K562 (cell line): Measurements from ENCODE around the gene MBOAT1. TPM values are rescaled to one million over a fixed set of nuclear protein-coding genes. Genes with fewer than 3 reads are reported as not detected.

Source experiments
- ATAC-seq: fragments of 200-7000 bp; cut with Tn5 transposase; 3 replicates; pipeline ENCODE4 v1.9.1; 2020; ENCODE audit warnings: moderate library complexity
- BruUV-seq: library from RNA; stranded (reverse); fragments of 400-500 nt; replicated peaks from 2 replicates; lab custom pipeline; 2021; lab: Mats Ljungman, UMichigan
- CTCF ChIA-PET: fragments of 300-600 bp; formaldehyde crosslinking; extraction: SDS; loops from one replicate; lab custom pipeline; 2021; ENCODE audit warnings: low intra/inter-chr PET ratio; lab: Yijun Ruan, JAX
- POLR2A ChIA-PET: fragments of 300-600, 350-650 bp; sonication (Branson Sonifier 250); formaldehyde crosslinking; extraction: SDS; loops from one replicate; lab custom pipeline; 2021; ENCODE audit warnings: antibody characterized with exemption, inconsistent platforms; lab: Yijun Ruan, JAX
- DNase-seq, 4 experiments: peaks; one replicate each; pipeline versions ENCODE4 v3.0.0 to v3.0.0-alpha.2; 2011 to 2018; ENCODE audit warnings: low spot score in 3 of 4, mixed read lengths in 3 of 4; ENCODE audit errors: extremely low read depth in 1 of 4
- FAIRE-seq: peaks from 2 replicates; lab custom pipeline; 2011; peaks lifted over from hg19 to GRCh38; lab: Jason Lieb, UNC
- H2AFZ ChIP-seq: 2 replicates; pipeline ENCODE4 v1.6.0; 2011; ENCODE audit warnings: low read depth, low read length, control low read depth, inconsistent platforms
- H3K27ac ChIP-seq: fragments of 200-600 bp; 3 replicates; pipeline ENCODE4 v1.8.0; 2011; ENCODE audit warnings: low read depth, mild to moderate bottlenecking, control low read depth, inconsistent platforms, low read length, moderate library complexity, mixed read lengths; ENCODE audit errors: extremely low read depth
- H3K27me3 ChIP-seq, 2 experiments: fragments of 300-600 bp in 1 of 2; 2 replicates in 1 of 2; 3 replicates in 1 of 2; pipeline versions ENCODE4 v1.6.0 to v1.8.0; 2011; ENCODE audit warnings: inconsistent platforms in 2 of 2, low read length in 2 of 2, mild to moderate bottlenecking in 1 of 2, mixed read lengths in 1 of 2, moderate library complexity in 1 of 2; ENCODE audit not compliant: control insufficient read depth in 2 of 2, insufficient read depth in 2 of 2
- H3K36me3 ChIP-seq: fragments of 300-600 bp; 3 replicates; pipeline ENCODE4 v1.8.0; 2011; ENCODE audit warnings: mild to moderate bottlenecking, low read length, inconsistent platforms; ENCODE audit not compliant: control insufficient read depth, insufficient read depth
- H3K4me1 ChIP-seq, 2 experiments: fragments of 200-600 bp in 1 of 2; replicated peaks in 1 of 2; 2 replicates in 1 of 2; 3 replicates in 1 of 2; pipeline versions ENCODE4 v1.5.1 to v1.8.0; 2011; ENCODE audit warnings: inconsistent platforms in 2 of 2, low read length in 2 of 2, mild to moderate bottlenecking in 1 of 2, mixed read lengths in 1 of 2, moderate library complexity in 1 of 2; ENCODE audit not compliant: control insufficient read depth in 2 of 2, insufficient read depth in 2 of 2
- H3K4me2 ChIP-seq: 2 replicates; pipeline ENCODE4 v1.6.1; 2011; ENCODE audit warnings: low read length, control low read depth, inconsistent platforms, mixed read lengths; ENCODE audit not compliant: insufficient read depth
- H3K4me3 ChIP-seq: fragments of 200-600 bp; sonication (generic), shearing (Covaris generic); 2 replicates; pipeline ENCODE4 v1.5.1; 2016; ENCODE audit warnings: control low read depth, inconsistent platforms
- H3K79me2 ChIP-seq: fragments of 200-600 bp; 3 replicates; pipeline ENCODE4 v1.8.0; 2011; ENCODE audit warnings: low read length, inconsistent platforms; ENCODE audit not compliant: control insufficient read depth, insufficient read depth
- H3K9ac ChIP-seq, 2 experiments: 2 replicates each; pipeline versions ENCODE4 v1.6.0 to v1.6.1; 2011; ENCODE audit warnings: low read depth in 2 of 2, low read length in 2 of 2, control low read depth in 1 of 2, inconsistent platforms in 1 of 2, mild to moderate bottlenecking in 1 of 2, mixed read lengths in 1 of 2; ENCODE audit not compliant: insufficient read depth in 1 of 2
- H3K9me1 ChIP-seq: one replicate; pipeline ENCODE4 v1.6.0; 2011; ENCODE audit warnings: inconsistent platforms, mild to moderate bottlenecking, low read length, moderate library complexity; ENCODE audit not compliant: control insufficient read depth, insufficient read depth
- H3K9me3 ChIP-seq: replicated peaks from 2 replicates; pipeline ENCODE4 v1.5.1; 2011; ENCODE audit warnings: low read depth, low read length, inconsistent platforms; ENCODE audit not compliant: control insufficient read depth, insufficient read depth
- H4K20me1 ChIP-seq: replicated peaks from 2 replicates; pipeline ENCODE4 v1.6.1; 2011; ENCODE audit warnings: low read length, inconsistent platforms, mixed read lengths; ENCODE audit not compliant: control insufficient read depth, insufficient read depth
- ARNT ChIP-seq, 2 experiments: fragments of 450-650 bp; IDR thresholded peaks; 2 replicates each; pipeline ENCODE4 v1.6.1; 2016; ENCODE audit warnings: mild to moderate bottlenecking in 1 of 2
- FOXK2 ChIP-seq, 2 experiments: fragments of 450-650 bp; IDR thresholded peaks in 1 of 2; conservative IDR thresholded peaks in 1 of 2; 2 replicates each; pipeline ENCODE4 v1.6.1; 2016; ENCODE audit warnings: low read depth in 2 of 2, mild to moderate bottlenecking in 1 of 2
- HNRNPLL ChIP-seq: fragments of 200-400 bp; formaldehyde crosslinking; IDR thresholded peaks from 2 replicates; pipeline ENCODE4 v1.6.1; 2017; ENCODE audit warnings: low read length, low read depth, mild to moderate bottlenecking; ENCODE audit not compliant: poor library complexity, severe bottlenecking
- MAFG ChIP-seq: fragments of 450-650 bp; conservative IDR thresholded peaks from 2 replicates; pipeline ENCODE4 v1.6.1; 2016; ENCODE audit warnings: missing genetic modification characterization, missing compliant biosample characterization
- NR2C2 ChIP-seq, 2 experiments: fragments of 200-800 bp in 1 of 2; sonication (Bioruptor generic) in 1 of 2; sonication (generic) in 1 of 2; formaldehyde crosslinking in 1 of 2; IDR thresholded peaks; 2 replicates each; pipeline versions ENCODE4 v1.6.1 to v1.8.0; 2016 to 2022; ENCODE audit warnings: mild to moderate bottlenecking in 1 of 2, missing compliant biosample characterization in 1 of 2, missing genetic modification characterization in 1 of 2, missing genetic modification reagents in 1 of 2
- RBM17 ChIP-seq: fragments of 200-400 bp; formaldehyde crosslinking; IDR thresholded peaks from 2 replicates; pipeline ENCODE4 v1.6.1; 2017; ENCODE audit warnings: low read depth, mild to moderate bottlenecking, low read length, borderline replicate concordance
- SRSF3 ChIP-seq: fragments of 200-400 bp; formaldehyde crosslinking; IDR thresholded peaks from 2 replicates; pipeline ENCODE4 v1.6.1; 2016; ENCODE audit warnings: mild to moderate bottlenecking, low read length, moderate library complexity; ENCODE audit not compliant: insufficient read depth
- TBP ChIP-seq: optimal IDR thresholded peaks from 2 replicates; pipeline ENCODE3; 2011; ENCODE audit warnings: low read depth, low read length, improper control_type of control experiment
- ZNF165 ChIP-seq: fragments of 250-450 bp; sonication (Bioruptor Pico); IDR thresholded peaks from 2 replicates; pipeline ENCODE4 v1.4.0; 2020; ENCODE audit warnings: borderline replicate concordance
- ZNF232 ChIP-seq: sonication (generic); formaldehyde crosslinking; IDR thresholded peaks from 2 replicates; pipeline ENCODE4 v1.8.0; 2022; ENCODE audit warnings: mild to moderate bottlenecking, missing genetic modification reagents
- ZNF561 ChIP-seq: fragments of 450-650 bp; formaldehyde crosslinking; conservative IDR thresholded peaks from 2 replicates; pipeline ENCODE4 v1.4.0; 2020; ENCODE audit warnings: mild to moderate bottlenecking, moderate library complexity
- ZNF57 ChIP-seq: fragments of 450-650 bp; formaldehyde crosslinking; IDR thresholded peaks from 2 replicates; pipeline ENCODE4 v1.4.0; 2020; ENCODE audit warnings: mild to moderate bottlenecking, moderate library complexity
- WGBS: fragments of 100-300 bp; shearing (Covaris generic); methylation state at CpG from one replicate; pipeline ENCODE4 v1.1.6; 2016; ENCODE audit warnings: low coverage, mixed read lengths; ENCODE audit not compliant: insufficient coverage; ENCODE audit errors: missing lambda C conversion rate; 5-methylcytosine and 5-hydroxymethylcytosine counted together
- in situ Hi-C: fragments of 300-500 bp; cut with MboI; formaldehyde crosslinking; loops from 4 replicates; pipeline ENCODE4 v1.15.0; 2018; ENCODE audit warnings: inconsistent platforms, mixed read lengths
- intact Hi-C: fragments of 100-400 bp; cut with micrococcal nuclease; formaldehyde crosslinking; loops from 2 replicates; pipeline ENCODE4 v1.14.2; 2022
- polyA plus RNA-seq, 8 experiments: library from polyadenylated mRNA; depleted of rRNA in 4 of 8; stranded (reverse) in 5 of 8; unstranded in 3 of 8; fragments of >200 nt; fragmentation: Nextera tagmentation in 2 of 8; fragmentation: Illumina TruSeq in 1 of 8; extraction: Ambion mirVana in 2 of 8; extraction: Trizol in 1 of 8; gene quantifications; 2 replicates each; pipeline versions ENCODE4 v1.2.1 to v1.2.3, GENCODE V29; 2011 to 2014; ENCODE audit warnings: inconsistent platforms in 1 of 8, missing spikeins in 1 of 8
- total RNA-seq, 7 experiments: library from RNA; depleted of rRNA in 6 of 7; stranded (reverse); fragments of >200 nt in 6 of 7; fragmentation: Illumina TruSeq in 2 of 7; extraction: Trizol in 2 of 7; gene quantifications; 2 replicates each; pipeline versions ENCODE4 v1.2.1 to v1.2.3, GENCODE V29; 2011 to 2021; ENCODE audit warnings: low replicate concordance in 1 of 7
- TF ChIP-seq, protein P1 (sequence below): fragments of 250-450 bp; sonication (Bioruptor Pico); IDR thresholded peaks from 2 replicates; pipeline ENCODE4 v1.9.0; 2021; ENCODE audit warnings: mild to moderate bottlenecking, inconsistent platforms
- TF ChIP-seq, protein P2 (sequence below): fragments of 450-650 bp; formaldehyde crosslinking; IDR thresholded peaks from 2 replicates; pipeline ENCODE4 v1.4.0; 2020; ENCODE audit warnings: mild to moderate bottlenecking
- TF ChIP-seq, protein P3 (sequence below): fragments of 150-350 bp; conservative IDR thresholded peaks from 2 replicates; pipeline ENCODE4 v1.6.1; 2014; ENCODE audit warnings: low read length

The MBOAT1 gene
- total and polyA plus RNA-seq, 9 of the 15 experiments (the other 6 are each of a cell fraction or from before 2014, with no cell fraction given), result 0.13 to 16.5 (median 10.3) TPM

DNA sequence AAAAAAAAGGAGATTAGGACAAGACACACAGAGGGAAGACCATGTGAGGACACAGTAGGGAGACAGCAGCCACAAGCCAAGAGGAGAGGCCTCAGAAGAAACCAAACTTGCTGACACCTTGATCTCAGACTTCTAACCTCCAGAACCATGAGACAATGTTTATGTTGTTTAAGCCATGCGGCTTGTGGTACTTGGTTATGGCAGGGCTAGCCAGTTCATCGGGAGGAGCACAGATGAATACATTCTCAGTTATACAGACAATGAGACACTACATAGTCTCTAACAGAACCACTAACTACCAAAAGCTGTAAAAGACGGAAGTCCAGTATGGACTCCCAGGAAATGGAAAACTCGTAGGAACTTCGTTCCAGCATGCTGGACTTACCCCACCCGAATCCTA is 116.8 kb downstream of the MBOAT1 start (continued):
- TF ChIP-seq ZNF165 (CRISPR knock-in tag) (no peak), MAFG (tag) (no peak), NR2C2 (CRISPR knock-in tag; IDR thresholded peaks at IDR 0.05) (no peak), NR2C2 (tag; IDR thresholded peaks at IDR 0.05) (no peak)
- TF ChIP-seq, protein P1, sequence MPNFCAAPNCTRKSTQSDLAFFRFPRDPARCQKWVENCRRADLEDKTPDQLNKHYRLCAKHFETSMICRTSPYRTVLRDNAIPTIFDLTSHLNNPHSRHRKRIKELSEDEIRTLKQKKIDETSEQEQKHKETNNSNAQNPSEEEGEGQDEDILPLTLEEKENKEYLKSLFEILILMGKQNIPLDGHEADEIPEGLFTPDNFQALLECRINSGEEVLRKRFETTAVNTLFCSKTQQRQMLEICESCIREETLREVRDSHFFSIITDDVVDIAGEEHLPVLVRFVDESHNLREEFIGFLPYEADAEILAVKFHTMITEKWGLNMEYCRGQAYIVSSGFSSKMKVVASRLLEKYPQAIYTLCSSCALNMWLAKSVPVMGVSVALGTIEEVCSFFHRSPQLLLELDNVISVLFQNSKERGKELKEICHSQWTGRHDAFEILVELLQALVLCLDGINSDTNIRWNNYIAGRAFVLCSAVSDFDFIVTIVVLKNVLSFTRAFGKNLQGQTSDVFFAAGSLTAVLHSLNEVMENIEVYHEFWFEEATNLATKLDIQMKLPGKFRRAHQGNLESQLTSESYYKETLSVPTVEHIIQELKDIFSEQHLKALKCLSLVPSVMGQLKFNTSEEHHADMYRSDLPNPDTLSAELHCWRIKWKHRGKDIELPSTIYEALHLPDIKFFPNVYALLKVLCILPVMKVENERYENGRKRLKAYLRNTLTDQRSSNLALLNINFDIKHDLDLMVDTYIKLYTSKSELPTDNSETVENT, result no peak

DNA sequence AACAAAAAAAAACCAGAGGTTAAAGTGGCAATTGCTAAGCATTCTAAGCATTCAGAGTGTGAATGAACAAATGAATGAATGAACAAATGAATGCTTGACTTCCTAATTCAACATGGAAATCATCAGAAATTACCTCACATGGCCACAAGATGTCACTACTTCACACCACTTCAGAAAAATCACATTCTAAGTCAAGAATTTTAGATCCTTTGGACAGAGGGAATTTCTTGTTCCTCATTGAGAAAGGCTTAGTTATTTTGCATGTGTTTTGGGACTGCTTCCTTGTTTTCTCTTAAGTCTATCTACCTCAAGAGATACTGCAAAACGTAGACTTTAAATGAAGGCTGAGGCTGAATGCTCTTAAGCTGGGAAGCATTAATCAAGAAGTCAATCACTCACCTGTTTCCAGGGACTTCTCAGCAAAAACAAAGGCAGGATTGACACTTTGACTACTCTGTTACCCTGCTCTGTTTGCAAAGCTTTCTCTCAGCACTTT is 120.2 kb downstream of the MBOAT1 start:
- Histone ChIP-seq H2AFZ (no peak overlapping the region), H3K4me3 (no peak overlapping the region), H3K9me3 (no peaks in the 10 kb centered on the region; the same call in 1 of the 2 replicates), H3K9me1 (no peaks in the 10 kb centered on the region), H3K79me2 (no peaks in the 10 kb centered on the region), H3K27me3 (no peaks in the 10 kb centered on the region), H3K9ac (no peak overlapping the region), H3K4me1 (no peaks in the 10 kb centered on the region), H3K27ac (no peak overlapping the region), H3K36me3 (no peaks in the 10 kb centered on the region), H4K20me1 (no peaks in the 10 kb centered on the region), H3K4me2 (no peak overlapping the region)
- peak; percentile 39 to 69 (median 44) for DNase-seq
- BruUV-seq, result no TSS peak
- ATAC-seq, result peak; percentile 66
- intact Hi-C loops (loop anchor here (1.0 to 10.0 kb wide), 6 partner anchors 34 to 1503 kb away; partner anchors contain the start of genes E2F3, MBOAT1 and SOX4), in situ Hi-C loops (loop anchor here (10.0 kb wide), 1 partner anchor 443 kb away; the partner anchor contains the start of gene CDKAL1)
- CTCF ChIA-PET, result interaction anchor here (0.5 to 2.1 kb wide), 4 partner anchors 437 to 1653 kb away, joined by 3 to 16 read pairs (median 4); no protein-coding TSS in a partner anchor
- WGBS, result 0% methylated on average over 1 of the region's 1 CpG
- POLR2A ChIA-PET, result no interaction called here
- peak; percentile 94 for FAIRE-seq
- TF ChIP-seq, protein P2, sequence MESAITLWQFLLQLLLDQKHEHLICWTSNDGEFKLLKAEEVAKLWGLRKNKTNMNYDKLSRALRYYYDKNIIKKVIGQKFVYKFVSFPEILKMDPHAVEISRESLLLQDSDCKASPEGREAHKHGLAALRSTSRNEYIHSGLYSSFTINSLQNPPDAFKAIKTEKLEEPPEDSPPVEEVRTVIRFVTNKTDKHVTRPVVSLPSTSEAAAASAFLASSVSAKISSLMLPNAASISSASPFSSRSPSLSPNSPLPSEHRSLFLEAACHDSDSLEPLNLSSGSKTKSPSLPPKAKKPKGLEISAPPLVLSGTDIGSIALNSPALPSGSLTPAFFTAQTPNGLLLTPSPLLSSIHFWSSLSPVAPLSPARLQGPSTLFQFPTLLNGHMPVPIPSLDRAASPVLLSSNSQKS, result no peak
- no peak for TF ChIP-seq ZNF57 (CRISPR knock-in tag)
- no peak for TF ChIP-seq FOXK2 (conservative IDR thresholded peaks at IDR 0.05 in 1 of 2, IDR thresholded peaks at IDR 0.05 in 1 of 2; ENCODE audit: low read depth in 2 of 2)
- TF ChIP-seq TBP, result no peak
- TF ChIP-seq ZNF232 (CRISPR knock-in tag), result no peak
- peak in 1 of 2 experiments; percentile 49; a peak in 1 of 4 replicates for TF ChIP-seq ARNT (IDR thresholded peaks at IDR 0.05)
- TF ChIP-seq RBM17, result no peak
- no peak for TF ChIP-seq SRSF3
- TF ChIP-seq, protein P3, sequence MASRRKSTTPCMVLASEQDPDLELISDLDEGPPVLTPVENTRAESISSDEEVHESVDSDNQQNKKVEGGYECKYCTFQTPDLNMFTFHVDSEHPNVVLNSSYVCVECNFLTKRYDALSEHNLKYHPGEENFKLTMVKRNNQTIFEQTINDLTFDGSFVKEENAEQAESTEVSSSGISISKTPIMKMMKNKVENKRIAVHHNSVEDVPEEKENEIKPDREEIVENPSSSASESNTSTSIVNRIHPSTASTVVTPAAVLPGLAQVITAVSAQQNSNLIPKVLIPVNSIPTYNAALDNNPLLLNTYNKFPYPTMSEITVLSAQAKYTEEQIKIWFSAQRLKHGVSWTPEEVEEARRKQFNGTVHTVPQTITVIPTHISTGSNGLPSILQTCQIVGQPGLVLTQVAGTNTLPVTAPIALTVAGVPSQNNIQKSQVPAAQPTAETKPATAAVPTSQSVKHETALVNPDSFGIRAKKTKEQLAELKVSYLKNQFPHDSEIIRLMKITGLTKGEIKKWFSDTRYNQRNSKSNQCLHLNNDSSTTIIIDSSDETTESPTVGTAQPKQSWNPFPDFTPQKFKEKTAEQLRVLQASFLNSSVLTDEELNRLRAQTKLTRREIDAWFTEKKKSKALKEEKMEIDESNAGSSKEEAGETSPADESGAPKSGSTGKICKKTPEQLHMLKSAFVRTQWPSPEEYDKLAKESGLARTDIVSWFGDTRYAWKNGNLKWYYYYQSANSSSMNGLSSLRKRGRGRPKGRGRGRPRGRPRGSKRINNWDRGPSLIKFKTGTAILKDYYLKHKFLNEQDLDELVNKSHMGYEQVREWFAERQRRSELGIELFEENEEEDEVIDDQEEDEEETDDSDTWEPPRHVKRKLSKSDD, result no peak
- TF ChIP-seq ZNF561 (CRISPR knock-in tag), result no peak
- TF ChIP-seq HNRNPLL, result no peak
